ENCODE data around the gene ZNRF3.
"Not testable (repeated sequence)": the region's sequence is repeated elsewhere in the genome, so short reads cannot be mapped to it uniquely, and the experiment has no call there.

ZNRF3 gene

GRCh38 chr22:29039148-29039547 lies 155.8 kb downstream of the ZNRF3 start:
- H3K9me3 ChIP-seq (ENCODE audit: control insufficient read depth, low read depth, low read length), result no peaks in the 10 kb centered on the region
- no peak overlapping the region for H3K9ac ChIP-seq (ENCODE audit: low read length)

GRCh38 chr22:29039684-29040083 lies 156.3 kb downstream of the ZNRF3 start:
- not testable (repeated sequence) for H3K4me1 ChIP-seq (ENCODE audit: control insufficient read depth, low read depth, low read length); H3K9me3 ChIP-seq (ENCODE audit: control insufficient read depth, low read depth, low read length); H3K4me3 ChIP-seq (ENCODE audit: low read length); H3K27me3 ChIP-seq (ENCODE audit: control insufficient read depth, insufficient read depth, low read length); H3K27ac ChIP-seq (ENCODE audit: low read length); H3K9ac ChIP-seq (ENCODE audit: low read length)
- peaks cover 11% of the 10 kb centered on the region for H3K36me3 ChIP-seq (ENCODE audit: control insufficient read depth, low read depth, low read length)

More at GRCh38 chr22:29039148-29039547, 155.8 kb downstream of the ZNRF3 start:
- no peaks in the 10 kb centered on the region for H3K4me1 ChIP-seq (ENCODE audit: control insufficient read depth, low read depth, low read length)
- H3K36me3 ChIP-seq (ENCODE audit: control insufficient read depth, low read depth, low read length), result peaks cover 7% of the 10 kb centered on the region
- no peaks in the 10 kb centered on the region for H3K27me3 ChIP-seq (ENCODE audit: control insufficient read depth, insufficient read depth, low read length)
- no peak overlapping the region for H3K27ac ChIP-seq (ENCODE audit: low read length)
- H3K4me3 ChIP-seq (ENCODE audit: low read length), result no peak overlapping the region

GRCh38 chr22:29040385-29041275 lies 157.3 kb downstream of the ZNRF3 start:
- Histone ChIP-seq H3K4me3 (ENCODE audit: low read length) (no peak overlapping the region), H3K9ac (ENCODE audit: low read length) (no peak overlapping the region), H3K27ac (ENCODE audit: low read length) (no peak overlapping the region), H3K27me3 (ENCODE audit: control insufficient read depth, insufficient read depth, low read length) (no peaks in the 10 kb centered on the region), H3K4me1 (ENCODE audit: control insufficient read depth, low read depth, low read length) (no peaks in the 10 kb centered on the region), H3K9me3 (ENCODE audit: control insufficient read depth, low read depth, low read length) (no peaks in the 10 kb centered on the region), H3K36me3 (ENCODE audit: control insufficient read depth, low read depth, low read length) (peaks cover 16% of the 10 kb centered on the region)

GRCh38 chr22:29041408-29041807 lies 158.0 kb downstream of the ZNRF3 start:
- Histone ChIP-seq H3K27me3 (ENCODE audit: control insufficient read depth, insufficient read depth, low read length) (no peaks in the 10 kb centered on the region), H3K9ac (ENCODE audit: low read length) (no peak overlapping the region), H3K9me3 (ENCODE audit: control insufficient read depth, low read depth, low read length) (no peaks in the 10 kb centered on the region), H3K36me3 (ENCODE audit: control insufficient read depth, low read depth, low read length) (peaks cover 23% of the 10 kb centered on the region), H3K27ac (ENCODE audit: low read length) (no peak overlapping the region), H3K4me1 (ENCODE audit: control insufficient read depth, low read depth, low read length) (no peaks in the 10 kb centered on the region), H3K4me3 (ENCODE audit: low read length) (no peak overlapping the region)

GRCh38 chr22:29043906-29044575 lies 160.7 kb downstream of the ZNRF3 start:
- Histone ChIP-seq H3K9me3 (ENCODE audit: control insufficient read depth, low read depth, low read length) (no peaks in the 10 kb centered on the region), H3K4me3 (ENCODE audit: low read length) (no peak overlapping the region), H3K9ac (ENCODE audit: low read length) (no peak overlapping the region), H3K4me1 (ENCODE audit: control insufficient read depth, low read depth, low read length) (no peaks in the 10 kb centered on the region), H3K27ac (ENCODE audit: low read length) (no peak overlapping the region), H3K27me3 (ENCODE audit: control insufficient read depth, insufficient read depth, low read length) (no peaks in the 10 kb centered on the region), H3K36me3 (ENCODE audit: control insufficient read depth, low read depth, low read length) (peaks cover 48% of the 10 kb centered on the region)

- Histone ChIP-seq H3K27me3 (ENCODE audit: control insufficient read depth, insufficient read depth, low read length) (no peaks in the 10 kb centered on the region), H3K27ac (ENCODE audit: low read length) (no peak overlapping the region), H3K9me3 (ENCODE audit: control insufficient read depth, low read depth, low read length) (no peaks in the 10 kb centered on the region), H3K4me1 (ENCODE audit: control insufficient read depth, low read depth, low read length) (no peaks in the 10 kb centered on the region), H3K36me3 (ENCODE audit: control insufficient read depth, low read depth, low read length) (peaks cover 55% of the 10 kb centered on the region), H3K4me3 (ENCODE audit: low read length) (no peak overlapping the region), H3K9ac (ENCODE audit: low read length) (no peak overlapping the region)
Observed at GRCh38 chr22:29044657-29045176, 161.3 kb downstream of the ZNRF3 start.

- Histone ChIP-seq H3K4me3 (ENCODE audit: low read length) (no peak overlapping the region), H3K36me3 (ENCODE audit: control insufficient read depth, low read depth, low read length) (peaks cover 60% of the 10 kb centered on the region), H3K9me3 (ENCODE audit: control insufficient read depth, low read depth, low read length) (no peaks in the 10 kb centered on the region), H3K27me3 (ENCODE audit: control insufficient read depth, insufficient read depth, low read length) (no peaks in the 10 kb centered on the region), H3K4me1 (ENCODE audit: control insufficient read depth, low read depth, low read length) (peaks cover 11% of the 10 kb centered on the region), H3K27ac (ENCODE audit: low read length) (no peak overlapping the region), H3K9ac (ENCODE audit: low read length) (no peak overlapping the region)
Observed at GRCh38 chr22:29048822-29049654, 165.7 kb downstream of the ZNRF3 start.

GRCh38 chr22:29049655-29050263 lies 166.4 kb downstream of the ZNRF3 start:
- no peak overlapping the region for H3K27ac ChIP-seq (ENCODE audit: low read length)
- H3K4me1 ChIP-seq (ENCODE audit: control insufficient read depth, low read depth, low read length), result peaks cover 18% of the 10 kb centered on the region
- no peaks in the 10 kb centered on the region for H3K9me3 ChIP-seq (ENCODE audit: control insufficient read depth, low read depth, low read length)
- no peak overlapping the region for H3K4me3 ChIP-seq (ENCODE audit: low read length)
- peaks cover 56% of the 10 kb centered on the region for H3K36me3 ChIP-seq (ENCODE audit: control insufficient read depth, low read depth, low read length)
- no peaks in the 10 kb centered on the region for H3K27me3 ChIP-seq (ENCODE audit: control insufficient read depth, insufficient read depth, low read length)
- H3K9ac ChIP-seq (ENCODE audit: low read length), result no peak overlapping the region

- H3K4me3 ChIP-seq (ENCODE audit: low read length), result no peak overlapping the region
- H3K27me3 ChIP-seq (ENCODE audit: control insufficient read depth, insufficient read depth, low read length), result no peaks in the 10 kb centered on the region
- H3K36me3 ChIP-seq (ENCODE audit: control insufficient read depth, low read depth, low read length), result peaks cover 52% of the 10 kb centered on the region
- H3K9ac ChIP-seq (ENCODE audit: low read length), result no peak overlapping the region
- no peak overlapping the region for H3K27ac ChIP-seq (ENCODE audit: low read length)
- peaks cover 25% of the 10 kb centered on the region for H3K4me1 ChIP-seq (ENCODE audit: control insufficient read depth, low read depth, low read length)
- H3K9me3 ChIP-seq (ENCODE audit: control insufficient read depth, low read depth, low read length), result no peaks in the 10 kb centered on the region
Observed at GRCh38 chr22:29050457-29050856, 167.1 kb downstream of the ZNRF3 start.

- Histone ChIP-seq H3K4me3 (ENCODE audit: low read length) (no peak overlapping the region), H3K27me3 (ENCODE audit: control insufficient read depth, insufficient read depth, low read length) (no peaks in the 10 kb centered on the region), H3K4me1 (ENCODE audit: control insufficient read depth, low read depth, low read length) (peaks cover 34% of the 10 kb centered on the region), H3K36me3 (ENCODE audit: control insufficient read depth, low read depth, low read length) (peaks cover 28% of the 10 kb centered on the region), H3K9me3 (ENCODE audit: control insufficient read depth, low read depth, low read length) (no peaks in the 10 kb centered on the region), H3K9ac (ENCODE audit: low read length) (no peak overlapping the region), H3K27ac (ENCODE audit: low read length) (no peak overlapping the region)
Observed at GRCh38 chr22:29053048-29053702, 169.8 kb downstream of the ZNRF3 start.

All from iPS-18a (cell line).